Esophagus muscularis mucosa (tissue), 4 donors: ENCODE results near the gene CACNA2D3.

Source experiments
- CTCF ChIP-seq, 3 experiments: fragments of 200-600 bp in 2 of 3; fragments of 450-650 bp in 1 of 3; sonication (generic) in 2 of 3; IDR thresholded peaks; one replicate each; pipeline ENCODE4 v1.5.1; 2017 to 2019; ENCODE audit warnings: antibody characterized with exemption in 3 of 3, mild to moderate bottlenecking in 2 of 3, moderate library complexity in 1 of 3
- EP300 ChIP-seq: sonication (generic); formaldehyde crosslinking; IDR thresholded peaks from one replicate; pipeline ENCODE4 v1.6.1; 2017; ENCODE audit warnings: antibody characterized with exemption
- POLR2A ChIP-seq: fragments of 450-650 bp; IDR thresholded peaks from one replicate; pipeline ENCODE4 v1.6.1; 2017; ENCODE audit warnings: antibody characterized with exemption, moderate library complexity, mild to moderate bottlenecking, low read depth
- POLR2AphosphoS5 ChIP-seq, 2 donors: sonication (generic); formaldehyde crosslinking; IDR thresholded peaks; one replicate each; pipeline ENCODE4 v1.6.1; 2017; ENCODE audit warnings: antibody characterized with exemption in 2 of 2

- no peak for TF ChIP-seq POLR2A
- TF ChIP-seq CTCF (IDR thresholded peaks at IDR 0.05) = no peak
- no peak for TF ChIP-seq POLR2AphosphoS5 (IDR thresholded peaks at IDR 0.05)
- TF ChIP-seq EP300 = no peak
These were observed 42.0 kb downstream of the CACNA2D3 start for GRCh38 chr3:54164192-54164975.
